ENCODE results near the gene ABHD17A. TPM values are rescaled to one million over a fixed set of nuclear protein-coding genes. Genes with fewer than 3 reads are reported as not detected.
"Not testable (repeated sequence)": the region's sequence is repeated elsewhere in the genome, so short reads cannot be mapped to it uniquely, and the experiment has no call there.

The ABHD17A gene
- total RNA-seq, 3 donors from 2014 or later = 62.4 to 81.3 (median 76.0) TPM

GRCh38 chr19:1888385-1888784 lies 3.1 kb upstream of the ABHD17A start:
- no peaks in the 10 kb centered on the region for H3K36me3 ChIP-seq
- TF ChIP-seq POLR2AphosphoS5 (IDR thresholded peaks at IDR 0.05) (no peak), CTCF (IDR thresholded peaks at IDR 0.05) (no peak), POLR2A (IDR thresholded peaks at IDR 0.05) (no peak)
- H3K27me3 ChIP-seq = no peaks in the 10 kb centered on the region
- H3K9me3 ChIP-seq = no peaks in the 10 kb centered on the region
- peaks cover 0 to 10% of the 10 kb centered on the region in 2 donors for H3K4me1 ChIP-seq
- intact Hi-C loops (cut with DNase I; ENCODE audit: low total_unique reads) = no loop called here
- DNase-seq (ENCODE audit: low spot score in 2 of 2) = no peak
- no peak overlapping the region for H3K27ac ChIP-seq
- no peak overlapping the region for H3K4me3 ChIP-seq

- peaks cover 14 to 27% of the 10 kb centered on the region in 2 donors for H3K4me1 ChIP-seq
- H3K27ac ChIP-seq; H3K36me3 ChIP-seq; intact Hi-C loops (cut with DNase I; ENCODE audit: low total_unique reads); H3K9me3 ChIP-seq; H3K4me3 ChIP-seq; DNase-seq (ENCODE audit: low spot score in 2 of 2); H3K27me3 ChIP-seq: not testable (repeated sequence)
These were observed 1.1 kb upstream of the ABHD17A start for GRCh38 chr19:1886360-1886759.

GRCh38 chr19:1884719-1885334 lies 469 bp downstream of the ABHD17A start:
- H3K27me3 ChIP-seq = no peaks in the 10 kb centered on the region
- TF ChIP-seq POLR2A (IDR thresholded peaks at IDR 0.05) = no peak
- peaks cover 14 to 27% of the 10 kb centered on the region in 2 donors for H3K4me1 ChIP-seq
- peak overlapping the region; percentile 87 to 95 (median 91) for H3K4me3 ChIP-seq
- no peak for DNase-seq (ENCODE audit: low spot score in 2 of 2)
- peak overlapping the region; percentile 82 to 94 for H3K27ac ChIP-seq
- intact Hi-C loops (cut with DNase I; ENCODE audit: low total_unique reads) = no loop called here
- no peaks in the 10 kb centered on the region for H3K36me3 ChIP-seq
- H3K9me3 ChIP-seq = no peaks in the 10 kb centered on the region

GRCh38 chr19:1884291-1884718 lies 991 bp downstream of the ABHD17A start:
- H3K4me1 ChIP-seq = peaks cover 14 to 27% of the 10 kb centered on the region in 2 donors
- H3K36me3 ChIP-seq = no peaks in the 10 kb centered on the region
- H3K27ac ChIP-seq = peak overlapping the region; percentile 82 to 94
- intact Hi-C loops (cut with DNase I; ENCODE audit: low total_unique reads) = no loop called here
- H3K4me3 ChIP-seq = peak overlapping the region; percentile 87 to 95 (median 91)
- DNase-seq (ENCODE audit: low spot score in 2 of 2) = no peak
- no peaks in the 10 kb centered on the region for H3K27me3 ChIP-seq
- no peaks in the 10 kb centered on the region for H3K9me3 ChIP-seq
- TF ChIP-seq CTCF (IDR thresholded peaks at IDR 0.05) (no peak), POLR2AphosphoS5 (IDR thresholded peaks at IDR 0.05) (no peak), POLR2A (IDR thresholded peaks at IDR 0.05) (no peak)

GRCh38 chr19:1883784-1884183 lies 1.5 kb downstream of the ABHD17A start:
- no peaks in the 10 kb centered on the region for H3K9me3 ChIP-seq
- intact Hi-C loops (cut with DNase I; ENCODE audit: low total_unique reads) = no loop called here
- no peaks in the 10 kb centered on the region for H3K27me3 ChIP-seq
- peaks cover 14 to 27% of the 10 kb centered on the region in 2 donors for H3K4me1 ChIP-seq
- peak overlapping the region; percentile 82 to 94 for H3K27ac ChIP-seq
- TF ChIP-seq POLR2AphosphoS5 (IDR thresholded peaks at IDR 0.05) = no peak
- no peak for TF ChIP-seq POLR2A (IDR thresholded peaks at IDR 0.05)
- no peak for TF ChIP-seq CTCF (IDR thresholded peaks at IDR 0.05)
- no peaks in the 10 kb centered on the region for H3K36me3 ChIP-seq
- no peak for DNase-seq (ENCODE audit: low spot score in 2 of 2)
- H3K4me3 ChIP-seq = peak overlapping the region; percentile 87 to 95 (median 91)

- TF ChIP-seq CTCF (IDR thresholded peaks at IDR 0.05) (no peak), POLR2AphosphoS5 (IDR thresholded peaks at IDR 0.05) (no peak), POLR2A (IDR thresholded peaks at IDR 0.05) (no peak)
- Histone ChIP-seq H3K27ac (peak overlapping the region; percentile 82 to 94), H3K36me3 (no peaks in the 10 kb centered on the region), H3K4me1 (peaks cover 14 to 27% of the 10 kb centered on the region in 2 donors), H3K27me3 (no peaks in the 10 kb centered on the region), H3K4me3 (peak overlapping the region; percentile 87 to 95 (median 91)), H3K9me3 (no peaks in the 10 kb centered on the region)
- DNase-seq (ENCODE audit: low spot score in 2 of 2) = no peak
- intact Hi-C loops (cut with DNase I; ENCODE audit: low total_unique reads) = no loop called here
These were observed 2.3 kb downstream of the ABHD17A start for GRCh38 chr19:1882786-1883692.
